ENCODE data around the gene C2orf72. TPM values are rescaled to one million over a fixed set of nuclear protein-coding genes. Genes with fewer than 3 reads are reported as not detected.
A peak's percentile ranks its signal among the peaks of the same experiment; 100 is the strongest.

The C2orf72 gene
- total and polyA plus RNA-seq, 2 experiments from 2014 or later = 5.3 to 5.4 TPM

- H3K27ac ChIP-seq = no peak overlapping the region
- no peak overlapping the region for H3K4me3 ChIP-seq
- TF ChIP-seq CTCF (IDR thresholded peaks at IDR 0.05; ENCODE audit: low read depth, low read length) = no peak
- H3K4me1 ChIP-seq (ENCODE audit: low read depth) = no peaks in the 10 kb centered on the region
- H3K27me3 ChIP-seq = no peaks in the 10 kb centered on the region
- H3K9me3 ChIP-seq (ENCODE audit: low read depth) = no peaks in the 10 kb centered on the region
- no peak for DNase-seq (ENCODE audit: low read depth in 1 of 2, low spot score in 1 of 2)
- no peaks in the 10 kb centered on the region for H3K36me3 ChIP-seq
These were observed 13.8 kb downstream of the C2orf72 start for GRCh38 chr2:231051116-231051515.

DNA sequence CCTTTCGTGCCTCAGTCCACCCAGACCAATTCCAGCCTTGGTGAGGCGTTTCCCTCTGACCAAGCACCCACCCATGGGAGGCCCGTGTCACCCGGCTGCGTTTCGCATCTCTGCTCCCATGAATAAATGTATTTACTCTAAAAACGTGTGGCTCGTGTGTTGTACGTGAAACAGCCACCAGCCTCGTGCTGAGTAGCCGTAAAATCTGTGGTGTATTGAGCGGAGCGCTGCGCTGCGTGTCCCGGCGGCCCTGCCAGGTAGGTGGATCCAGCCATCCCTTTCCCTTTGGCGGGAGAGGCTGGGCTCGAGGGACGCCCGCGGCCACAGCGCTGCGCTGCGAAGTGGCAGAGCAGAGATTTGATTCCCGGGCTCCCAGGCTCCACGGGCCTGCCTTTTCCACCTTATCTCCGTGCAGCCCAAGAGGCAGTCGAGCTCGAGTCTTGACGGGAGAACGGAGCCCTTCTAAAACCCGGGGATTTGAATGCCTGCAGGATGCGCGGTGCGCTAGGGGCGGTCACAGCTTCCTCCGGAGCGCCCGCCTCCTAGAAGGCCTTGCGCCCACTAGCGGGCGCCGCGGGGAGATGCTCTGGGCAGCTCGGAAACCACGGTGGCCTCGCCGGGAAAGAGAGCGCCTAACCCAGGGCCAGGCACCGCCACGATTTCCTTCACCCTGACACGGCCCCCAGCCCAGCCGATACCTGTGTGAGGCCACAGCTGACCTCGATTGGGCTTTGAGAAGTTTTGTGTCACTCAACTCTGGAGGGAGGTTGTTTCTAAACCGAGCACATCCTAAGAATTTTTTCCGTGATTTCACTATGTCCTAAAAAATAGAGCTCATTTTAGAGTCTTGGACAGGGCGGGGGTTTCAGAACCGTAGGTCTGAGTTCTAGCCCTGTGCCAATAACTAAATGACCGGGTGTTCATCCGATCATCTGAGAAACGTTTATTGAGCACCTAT lies 15.4 kb downstream of the C2orf72 start:
- Histone ChIP-seq H3K27me3 (no peaks in the 10 kb centered on the region), H3K4me3 (peak overlapping the region; percentile 25), H3K4me1 (ENCODE audit: low read depth) (peaks cover 3% of the 10 kb centered on the region), H3K27ac (no peak overlapping the region), H3K9me3 (ENCODE audit: low read depth) (no peaks in the 10 kb centered on the region), H3K36me3 (no peaks in the 10 kb centered on the region)
- peak; percentile 88 to 90 for DNase-seq (ENCODE audit: low read depth in 1 of 2, low spot score in 1 of 2)
- peak; percentile 97 for TF ChIP-seq CTCF (IDR thresholded peaks at IDR 0.05; ENCODE audit: low read depth, low read length)

DNA sequence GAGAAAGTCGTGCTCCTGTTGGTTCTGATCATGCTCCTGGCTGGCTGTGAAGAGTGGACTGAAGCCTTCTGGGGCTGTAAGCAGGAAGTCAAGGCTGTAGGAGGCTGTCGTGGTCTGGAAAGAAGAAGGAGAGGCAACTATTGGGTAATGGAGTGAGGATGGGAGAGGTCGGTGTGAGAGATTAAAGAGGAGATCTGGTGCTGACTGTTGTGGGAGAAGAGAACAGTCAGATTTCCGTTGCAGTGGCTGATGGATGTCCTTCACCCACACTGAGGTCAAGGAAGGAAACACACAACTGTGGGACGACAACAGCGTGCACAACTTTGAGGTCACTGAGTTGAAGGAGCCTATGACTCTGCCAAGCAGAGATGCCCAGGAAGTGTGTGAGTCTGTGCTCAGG lies 16.5 kb downstream of the C2orf72 start:
- TF ChIP-seq CTCF (IDR thresholded peaks at IDR 0.05; ENCODE audit: low read depth, low read length) = no peak
- Histone ChIP-seq H3K27me3 (no peaks in the 10 kb centered on the region), H3K36me3 (no peaks in the 10 kb centered on the region), H3K4me3 (no peak overlapping the region), H3K4me1 (ENCODE audit: low read depth) (peaks cover 13% of the 10 kb centered on the region), H3K9me3 (ENCODE audit: low read depth) (no peaks in the 10 kb centered on the region), H3K27ac (no peak overlapping the region)
- DNase-seq (ENCODE audit: low read depth in 1 of 2, low spot score in 1 of 2) = no peak

DNA sequence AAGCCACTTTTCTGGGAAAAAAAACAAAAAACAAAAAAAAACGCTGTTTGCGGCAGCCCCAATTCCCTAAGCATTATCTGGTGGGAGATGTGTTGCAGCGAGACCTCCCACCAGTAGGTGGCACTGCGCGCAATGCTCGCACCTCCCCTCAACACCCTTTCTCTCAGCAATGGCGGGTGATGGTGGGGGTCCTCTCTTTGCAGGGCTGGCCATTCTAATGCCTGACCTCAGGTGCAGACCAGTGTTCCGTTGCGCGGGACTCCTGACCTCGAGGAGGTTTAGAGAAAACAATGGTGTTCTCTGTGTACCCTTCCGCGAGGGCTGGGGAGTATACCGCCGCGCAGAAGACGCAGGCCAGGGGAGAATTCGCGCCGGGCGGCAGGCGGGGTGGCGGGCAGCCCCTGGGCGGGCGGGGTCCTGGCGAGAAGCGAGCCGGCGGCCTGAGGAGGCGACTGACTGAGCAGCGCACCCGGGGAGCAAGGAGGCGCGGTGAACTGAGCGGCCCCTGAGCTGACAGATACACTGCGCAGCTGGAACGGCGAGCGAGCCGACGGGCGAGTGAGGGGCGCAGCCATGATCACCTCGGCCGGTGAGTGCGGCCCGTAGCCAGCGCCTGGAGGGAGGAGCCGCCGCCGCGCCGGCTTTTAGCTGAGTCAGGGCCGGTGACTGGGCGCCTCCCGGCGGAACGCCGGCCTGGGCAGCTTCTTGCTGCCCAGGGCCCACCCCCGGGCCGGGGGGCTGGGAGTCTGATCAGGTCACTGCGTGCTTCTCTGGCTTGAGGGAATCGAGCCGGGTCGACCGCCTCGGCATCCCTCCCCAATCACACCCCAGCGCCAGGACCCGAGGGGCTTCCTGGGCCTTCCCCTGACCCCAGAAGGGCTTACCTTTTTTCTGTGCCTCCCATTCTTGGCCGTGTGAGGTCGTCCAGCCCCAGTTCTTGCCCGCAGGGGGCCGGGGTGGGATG lies 19.4 kb downstream of the C2orf72 start, which contains the start of gene PSMD1:
Gene PSMD1, plus strand, starts transcription at position 415 of the 964 bp plus-strand sequence. Its CDS starts 159 bp downstream, at position 574.
- peak within 1 kb of the TSS; percentile 93 for H3K4me3 ChIP-seq
- peaks cover 2% of the 10 kb centered on the region for H3K36me3 ChIP-seq

More for the DNA sequence above, 19.4 kb downstream of the C2orf72 start, which contains the start of gene PSMD1:
- no peaks in the 10 kb centered on the region for H3K27me3 ChIP-seq
- peak within 1 kb of the TSS; percentile 100 for H3K27ac ChIP-seq
- peak; percentile 91 to 97 for DNase-seq (ENCODE audit: low read depth in 1 of 2, low spot score in 1 of 2)
- TF ChIP-seq CTCF (IDR thresholded peaks at IDR 0.05; ENCODE audit: low read depth, low read length) = peak; percentile 97
- no peaks in the 10 kb centered on the region for H3K9me3 ChIP-seq (ENCODE audit: low read depth)
- H3K4me1 ChIP-seq (ENCODE audit: low read depth) = peaks cover 13% of the 10 kb centered on the region

All from cardiac muscle cell (in vitro differentiated cells and primary cell).